HG03135 (cell line): ENCODE results near the gene UHRF2.
"Not testable (repeated sequence)": the region's sequence is repeated elsewhere in the genome, so short reads cannot be mapped to it uniquely, and the experiment has no call there.

Source experiments
- ATAC-seq: cut with Tn5 transposase; IDR thresholded peaks from one replicate; pipeline ENCODE4 v1.9.1; 2021; ENCODE audit warnings: mild to moderate bottlenecking, moderate library complexity; ENCODE audit not compliant: unreplicated experiment

The UHRF2 gene

DNA sequence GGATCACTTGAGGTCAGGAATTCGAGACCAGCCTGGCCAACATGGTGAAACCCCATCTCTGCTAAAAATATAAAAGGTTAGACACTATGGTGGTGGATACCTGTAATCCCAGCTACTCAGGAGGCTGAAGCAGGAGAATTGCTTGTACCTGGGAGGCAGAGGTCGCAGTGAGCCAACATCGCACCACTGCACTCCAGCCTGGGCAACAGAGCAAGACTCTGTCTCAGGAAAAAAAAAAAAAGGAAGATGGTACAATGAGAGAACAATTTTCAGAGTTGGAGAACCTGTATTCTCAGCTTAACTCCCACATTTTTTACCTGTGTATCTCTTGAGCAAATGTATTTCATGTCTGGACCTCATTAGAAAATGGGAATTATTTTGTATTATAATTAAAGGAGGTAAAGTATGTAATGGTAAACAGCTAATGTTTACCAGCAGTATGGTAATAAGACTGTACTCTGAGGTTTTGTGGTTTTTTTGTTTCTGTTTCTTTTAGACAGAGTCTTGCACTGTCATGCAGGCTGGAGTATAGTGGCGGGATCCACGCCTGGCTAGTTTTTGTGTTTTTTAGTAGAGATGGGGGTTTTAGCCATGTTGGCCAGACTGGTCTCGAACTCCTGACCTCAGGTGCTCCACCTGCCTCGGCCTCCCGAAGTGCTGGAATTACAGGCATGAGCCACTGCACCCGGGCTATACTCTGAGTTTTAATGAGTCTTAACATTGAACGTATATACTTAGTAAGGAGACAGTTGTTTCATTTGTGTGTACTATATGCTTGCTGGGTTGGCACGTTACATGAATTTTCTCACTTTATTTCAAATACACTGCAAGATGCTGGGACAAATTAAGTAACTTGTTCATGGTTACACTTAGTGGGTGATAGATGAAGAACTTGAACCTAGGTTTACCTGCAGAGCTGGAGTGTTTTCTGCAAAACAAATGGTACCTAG is 16.2 kb downstream of the UHRF2 start:
- ATAC-seq: peak; percentile 94

GRCh38 chr9:6431038-6431437 is 18.0 kb downstream of the UHRF2 start:
- ATAC-seq: no peak

DNA sequence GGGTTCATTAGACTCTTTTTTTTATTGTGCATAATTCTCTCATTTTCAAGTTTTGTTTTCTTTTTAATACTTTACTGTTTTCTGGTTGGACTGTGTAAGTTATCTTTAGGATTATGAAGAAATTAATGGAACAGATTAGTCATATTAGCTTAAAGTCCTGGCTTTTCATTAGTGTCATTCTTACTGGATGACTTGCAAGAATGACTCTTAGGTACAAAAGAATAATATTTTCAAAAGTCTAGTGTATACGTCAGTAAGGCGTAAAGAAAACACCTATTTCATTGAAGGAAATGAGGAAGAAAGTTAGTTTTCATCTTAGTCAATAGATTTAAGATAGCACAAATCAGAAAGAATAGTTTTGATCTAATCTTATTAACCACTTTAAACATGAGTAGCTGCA is 20.4 kb downstream of the UHRF2 start:
- no peak for ATAC-seq

DNA sequence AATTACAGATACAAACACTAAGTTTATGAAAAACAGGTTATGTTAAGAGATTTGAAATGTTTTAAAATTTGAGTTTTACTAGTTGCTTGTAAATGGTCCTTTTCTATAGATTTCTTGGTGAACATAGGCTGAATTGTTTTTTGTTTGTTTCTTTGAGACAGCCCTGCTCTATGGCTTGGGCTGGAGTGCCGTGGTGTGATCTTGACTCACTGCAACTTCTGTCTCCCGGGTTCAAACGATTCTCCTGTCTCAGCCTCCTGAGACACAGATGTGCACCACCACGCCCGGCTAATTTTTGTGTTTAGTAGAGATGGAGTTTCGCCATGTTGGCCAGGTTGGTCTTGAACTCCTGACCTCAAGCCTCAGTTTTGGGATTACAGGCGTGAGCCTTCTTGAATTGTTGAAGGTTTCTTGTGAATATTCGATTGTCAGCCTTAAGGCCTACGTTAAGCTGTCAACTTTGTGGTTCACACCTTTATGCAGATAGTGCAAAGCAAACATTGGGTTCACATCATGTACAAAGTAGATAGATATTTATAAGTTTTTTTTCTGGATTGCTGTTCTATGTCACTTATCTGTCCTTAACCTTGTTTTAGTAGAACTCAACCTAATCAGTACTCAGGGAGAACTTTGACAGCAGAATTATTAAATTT is 26.2 kb downstream of the UHRF2 start:
- ATAC-seq: no peak

DNA sequence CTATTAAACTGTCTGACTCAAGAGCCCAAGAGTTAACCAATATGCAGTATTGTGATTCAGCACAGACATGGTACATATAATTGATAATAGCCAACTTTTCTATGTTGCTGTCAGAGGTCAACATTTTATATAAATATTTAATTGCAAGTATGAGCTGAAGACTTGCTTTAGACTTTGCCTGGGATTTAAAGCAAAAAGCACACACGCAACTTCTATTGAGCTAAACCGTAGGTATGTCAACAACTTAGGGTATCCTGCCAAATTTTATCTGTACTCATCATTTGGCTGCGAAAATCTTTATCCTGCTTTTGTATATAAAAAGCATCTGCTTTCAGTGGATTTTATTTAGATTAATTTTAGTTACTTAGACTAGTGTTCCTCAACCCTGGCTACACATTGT is 27.4 kb downstream of the UHRF2 start:
- no peak for ATAC-seq

DNA sequence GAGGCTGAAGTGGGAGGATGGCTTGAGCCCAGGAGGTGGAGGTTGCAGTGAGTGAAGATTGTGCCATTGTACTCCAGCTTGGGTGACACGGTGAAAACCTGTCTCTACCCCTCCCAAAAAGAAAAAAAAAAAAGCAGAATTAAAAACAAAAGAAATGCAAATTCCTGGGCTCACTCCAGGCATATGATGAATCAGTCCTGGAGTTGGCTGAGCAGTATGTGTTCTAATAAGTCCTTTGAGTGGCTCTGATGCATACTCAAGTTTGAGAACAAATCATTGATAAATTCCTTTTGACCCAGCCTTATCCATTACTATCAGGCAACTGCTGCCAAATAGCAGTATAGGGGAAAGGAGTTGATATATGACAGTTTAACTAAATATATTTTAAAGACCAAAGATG is 28.3 kb downstream of the UHRF2 start:
- ATAC-seq: no peak

GRCh38 chr9:6443661-6444060 is 30.7 kb downstream of the UHRF2 start:
- no peak for ATAC-seq

GRCh38 chr9:6444128-6444527 is 31.1 kb downstream of the UHRF2 start:
- ATAC-seq: no peak

GRCh38 chr9:6449086-6449485 is 36.1 kb downstream of the UHRF2 start:
- no peak for ATAC-seq

DNA sequence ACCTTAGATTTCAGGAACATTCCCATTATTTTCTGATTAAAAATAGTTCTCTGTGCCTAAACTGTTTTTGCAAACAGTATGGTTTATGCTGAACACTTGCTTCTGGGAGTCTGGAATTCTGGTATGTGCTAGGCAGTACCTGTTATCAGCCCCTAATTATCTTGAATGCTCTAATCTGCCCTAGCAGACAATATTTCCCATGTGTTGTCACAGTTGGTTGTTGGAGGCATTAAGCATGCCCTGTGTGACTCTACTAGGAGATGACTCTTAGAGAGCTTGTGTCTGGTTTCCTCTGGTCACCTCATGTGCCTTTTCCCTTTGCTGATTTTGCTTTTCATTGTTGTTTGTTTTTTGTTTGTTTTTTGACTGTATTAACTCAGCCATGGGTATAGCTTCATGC is 36.6 kb downstream of the UHRF2 start:
- no peak for ATAC-seq

DNA sequence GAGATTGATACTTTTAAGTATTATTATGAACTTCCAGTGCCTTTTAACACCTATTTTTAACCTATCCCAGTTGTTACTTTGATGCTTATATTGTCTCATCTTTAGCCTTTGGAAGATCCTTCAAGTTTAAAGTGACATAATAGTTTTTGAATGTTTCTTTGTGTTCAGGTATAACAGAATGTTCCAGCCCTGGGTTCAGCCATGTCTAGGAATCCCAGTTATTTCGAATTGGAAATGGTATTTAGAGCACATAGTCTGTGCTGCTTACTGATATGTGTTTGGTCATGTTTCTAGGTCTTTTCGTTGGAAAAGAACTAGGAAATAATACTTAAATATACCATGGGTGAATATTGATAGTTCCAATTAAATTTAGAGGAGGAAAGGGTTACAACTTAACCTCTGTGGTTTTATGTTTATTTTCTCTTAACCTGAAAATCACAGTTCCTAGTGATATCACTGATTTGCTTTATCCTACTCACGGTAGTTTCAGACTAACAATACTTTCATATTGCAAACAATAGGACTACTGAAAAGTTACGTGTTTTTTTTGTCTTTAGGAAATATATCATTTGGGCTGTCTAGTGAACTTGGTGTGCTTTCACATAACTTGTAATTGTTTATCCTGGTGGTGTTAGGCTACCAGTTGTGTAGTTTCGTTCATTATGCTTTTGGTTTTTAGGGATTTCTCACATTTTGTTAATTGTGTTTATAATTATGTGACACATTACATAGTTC is 37.8 kb downstream of the UHRF2 start:
- ATAC-seq: no peak

- not testable (repeated sequence) for ATAC-seq
Observed at GRCh38 chr9:6455292-6455691, 42.3 kb downstream of the UHRF2 start.

GRCh38 chr9:6458704-6459103 is 45.7 kb downstream of the UHRF2 start:
- not testable (repeated sequence) for ATAC-seq

GRCh38 chr9:6459718-6460117 is 46.7 kb downstream of the UHRF2 start:
- ATAC-seq: no peak

GRCh38 chr9:6460189-6460768 is 47.3 kb downstream of the UHRF2 start:
- ATAC-seq: no peak

DNA sequence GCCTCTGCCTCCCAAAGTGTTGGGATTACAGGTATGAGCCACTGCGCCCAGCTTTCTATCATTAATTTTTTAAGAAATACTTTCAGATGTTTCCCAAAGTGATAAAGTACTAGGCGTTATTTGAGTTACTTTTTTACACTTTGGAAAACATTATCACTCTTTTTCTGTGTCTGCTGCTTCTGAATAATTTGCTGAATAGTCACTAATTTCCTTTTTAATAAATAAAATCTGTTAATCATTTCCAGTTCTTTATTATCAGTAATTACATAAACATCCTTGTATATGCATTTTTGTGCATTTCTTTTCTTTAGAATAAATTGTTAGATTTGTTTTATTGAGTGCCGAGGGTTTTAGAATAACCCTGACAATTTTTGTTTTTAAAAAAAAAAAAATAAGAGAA is 48.6 kb downstream of the UHRF2 start:
- no peak for ATAC-seq

DNA sequence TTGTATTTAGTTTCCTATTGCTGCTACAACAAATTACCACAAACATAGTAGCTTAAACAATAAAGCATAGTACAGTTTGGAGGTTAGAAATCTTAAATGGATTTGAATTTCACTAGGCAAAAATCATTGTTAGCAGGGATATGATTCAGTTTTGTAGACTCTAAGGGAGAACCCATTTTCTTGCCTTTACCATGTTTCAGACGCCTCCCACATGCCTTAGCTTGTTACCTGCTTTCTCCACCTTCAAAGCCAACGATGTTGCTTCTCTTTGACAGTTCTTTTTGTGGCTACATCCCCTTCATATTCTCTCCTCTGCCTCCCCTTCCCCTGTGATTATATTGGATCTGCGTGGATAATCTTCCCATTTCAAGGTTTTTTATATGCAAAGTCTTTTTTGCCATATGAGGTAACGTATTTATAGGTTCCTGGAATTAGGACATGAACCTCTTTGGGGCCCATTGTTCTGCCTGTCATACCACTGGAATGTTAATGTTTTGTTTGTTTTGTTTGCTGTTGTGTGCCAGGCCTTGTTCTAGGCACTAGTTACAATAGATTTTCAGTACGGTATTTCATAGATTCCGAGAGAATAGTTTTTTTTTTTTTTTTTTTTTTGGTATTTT is 54.1 kb downstream of the UHRF2 start:
- no peak for ATAC-seq

DNA sequence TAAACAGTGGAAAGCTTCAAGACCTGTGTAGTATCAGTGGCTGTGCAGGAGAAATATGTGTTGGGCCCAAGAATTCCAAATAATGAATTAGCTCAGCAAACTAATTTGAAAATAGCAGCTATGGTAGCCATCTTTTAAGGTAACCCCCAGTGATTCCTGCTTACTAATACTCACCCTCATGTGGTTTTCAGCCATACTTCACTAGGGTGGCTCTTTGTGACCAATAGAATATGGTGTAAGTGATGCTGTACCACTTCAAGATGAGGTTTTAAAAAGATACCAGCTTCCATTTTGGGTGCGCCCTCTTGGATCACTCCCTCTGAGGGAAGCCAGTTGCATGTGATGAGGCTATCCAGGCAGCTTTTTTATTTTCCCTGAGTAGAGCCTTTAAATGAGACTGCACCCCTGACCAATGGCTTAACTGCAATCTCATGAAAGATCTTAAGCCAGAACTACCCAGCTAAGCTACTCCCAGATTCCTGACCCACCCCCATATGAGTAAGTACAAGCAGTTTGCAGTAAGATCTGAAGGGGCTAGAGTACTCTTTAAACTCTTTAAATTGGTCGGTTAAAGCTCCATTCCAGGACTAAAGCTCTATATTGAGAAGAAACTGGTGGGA is 58.3 kb downstream of the UHRF2 start:
- ATAC-seq: no peak

- no peak for ATAC-seq
Observed at GRCh38 chr9:6473151-6473550, 60.2 kb downstream of the UHRF2 start.

- ATAC-seq: no peak
Observed at GRCh38 chr9:6479959-6480358, 67.0 kb downstream of the UHRF2 start.
